ENCODE data around the gene GUSB.

Gene GUSB

DNA sequence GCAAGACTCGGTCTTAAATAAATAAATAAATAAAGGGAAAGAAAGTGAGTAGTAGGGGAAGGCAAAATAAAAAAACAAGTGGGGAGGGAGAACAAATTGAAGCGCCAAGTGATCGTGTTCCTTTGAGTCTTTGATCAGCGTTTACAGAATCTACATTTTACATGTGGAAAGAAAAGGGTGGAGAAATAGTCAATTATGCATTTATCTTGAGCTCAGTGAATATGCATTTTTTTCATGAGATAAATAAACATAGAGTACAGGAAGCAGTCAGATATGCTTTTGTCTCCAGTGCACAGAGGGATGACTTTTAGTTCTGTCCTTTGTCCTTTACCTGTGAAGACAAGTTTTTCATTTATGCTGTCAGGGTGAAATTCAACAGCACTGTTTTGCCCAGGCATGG, 6.1 kb upstream of the GUSB start:
- DNase-seq (ENCODE audit: insufficient read length) (no peak), FAIRE-seq (no peak)
- no peak for TF ChIP-seq POLR2AphosphoS5 (IDR thresholded peaks at IDR 0.05; ENCODE audit: low read depth, low read length)
- TF ChIP-seq POLR2A (IDR thresholded peaks at IDR 0.05; ENCODE audit: low read depth, low read length), result no peak
- no peak for TF ChIP-seq TAF1 (IDR thresholded peaks at IDR 0.05; ENCODE audit: borderline replicate concordance, low read depth, low read length)

DNA sequence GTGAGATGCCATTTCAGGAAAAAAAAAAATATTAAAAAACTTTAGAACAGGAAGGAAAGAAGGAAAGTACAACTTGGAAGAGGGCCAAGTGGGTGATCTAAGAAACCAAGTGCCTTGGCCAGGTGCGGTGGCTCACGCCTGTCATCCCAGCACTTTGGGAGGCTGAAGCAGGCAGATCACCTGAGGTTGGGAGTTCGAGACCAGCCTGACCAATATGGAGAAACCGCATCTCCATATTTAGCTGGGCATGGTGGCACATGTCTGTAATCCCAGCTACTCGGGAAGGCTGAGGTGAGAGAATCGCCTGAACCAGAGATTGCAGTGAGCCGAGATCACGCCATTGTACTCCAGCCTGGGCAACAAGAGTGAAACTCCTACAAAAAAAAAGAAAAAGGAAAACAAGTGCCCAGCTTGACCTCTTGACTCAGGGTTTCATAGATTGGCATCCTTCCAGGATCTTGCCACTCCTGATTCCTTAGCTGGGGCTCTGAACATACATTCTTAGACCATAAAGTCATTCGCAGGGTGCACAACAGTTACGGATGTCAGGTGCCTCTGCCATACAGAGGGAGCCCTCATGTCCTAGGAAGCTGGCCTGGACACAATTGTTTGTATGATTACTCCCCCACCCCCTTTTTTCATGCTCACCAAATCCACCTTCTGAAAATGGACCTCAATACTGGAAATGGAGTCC, 2.1 kb upstream of the GUSB start:
- FAIRE-seq, result no peak
- no peak for DNase-seq (ENCODE audit: insufficient read length)
- TF ChIP-seq POLR2AphosphoS5 (IDR thresholded peaks at IDR 0.05; ENCODE audit: low read depth, low read length), result no peak
- no peak for TF ChIP-seq POLR2A (IDR thresholded peaks at IDR 0.05; ENCODE audit: low read depth, low read length)
- TF ChIP-seq TAF1 (IDR thresholded peaks at IDR 0.05; ENCODE audit: borderline replicate concordance, low read depth, low read length), result no peak

DNA sequence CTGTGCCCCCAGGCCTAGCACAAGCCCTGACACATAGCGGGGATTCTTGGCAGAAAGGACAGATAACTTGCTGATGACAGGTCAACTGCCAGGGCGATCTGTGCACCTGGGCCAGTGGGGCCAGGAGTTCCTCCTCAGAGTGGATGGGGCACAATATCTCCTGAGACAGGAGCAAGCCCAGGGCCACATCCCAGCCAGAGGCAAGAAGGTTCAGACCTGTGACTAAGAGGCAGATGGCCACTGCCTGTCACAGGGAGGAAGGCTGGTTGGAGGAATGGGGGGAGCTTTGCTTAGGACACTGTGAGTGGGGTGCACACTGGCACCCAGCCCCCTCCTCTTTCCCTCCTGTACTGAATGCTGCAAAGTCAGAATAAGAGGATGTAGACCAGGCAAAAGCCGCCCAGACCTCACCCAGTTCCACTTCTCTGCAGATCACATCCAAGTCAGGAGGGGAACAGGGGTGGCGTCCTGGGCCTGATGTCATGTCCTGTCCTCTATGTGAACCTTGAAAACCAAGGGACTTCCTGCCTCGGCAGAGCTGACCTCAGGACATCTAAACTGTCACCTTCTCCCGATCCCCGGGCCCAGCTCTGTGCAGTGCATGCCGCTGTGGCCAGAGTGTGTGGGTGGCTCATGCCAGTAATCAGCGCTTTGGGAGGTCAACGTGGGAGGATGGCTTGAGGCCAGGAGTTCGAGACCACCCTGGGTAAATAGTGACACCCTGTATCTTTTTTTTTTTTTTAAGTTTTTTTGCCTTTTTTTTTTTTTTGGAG, 1.3 kb downstream of the GUSB start:
- FAIRE-seq, result peak; percentile 87
- peak; percentile 84 for TF ChIP-seq POLR2A (IDR thresholded peaks at IDR 0.05; ENCODE audit: low read depth, low read length)
- TF ChIP-seq POLR2AphosphoS5 (IDR thresholded peaks at IDR 0.05; ENCODE audit: low read depth, low read length), result peak; percentile 81; the same call in 1 of the 2 replicates
- no peak; the same call in 1 of the 2 replicates for TF ChIP-seq TAF1 (IDR thresholded peaks at IDR 0.05; ENCODE audit: borderline replicate concordance, low read depth, low read length)
- DNase-seq (ENCODE audit: insufficient read length), result peak; percentile 59

DNA sequence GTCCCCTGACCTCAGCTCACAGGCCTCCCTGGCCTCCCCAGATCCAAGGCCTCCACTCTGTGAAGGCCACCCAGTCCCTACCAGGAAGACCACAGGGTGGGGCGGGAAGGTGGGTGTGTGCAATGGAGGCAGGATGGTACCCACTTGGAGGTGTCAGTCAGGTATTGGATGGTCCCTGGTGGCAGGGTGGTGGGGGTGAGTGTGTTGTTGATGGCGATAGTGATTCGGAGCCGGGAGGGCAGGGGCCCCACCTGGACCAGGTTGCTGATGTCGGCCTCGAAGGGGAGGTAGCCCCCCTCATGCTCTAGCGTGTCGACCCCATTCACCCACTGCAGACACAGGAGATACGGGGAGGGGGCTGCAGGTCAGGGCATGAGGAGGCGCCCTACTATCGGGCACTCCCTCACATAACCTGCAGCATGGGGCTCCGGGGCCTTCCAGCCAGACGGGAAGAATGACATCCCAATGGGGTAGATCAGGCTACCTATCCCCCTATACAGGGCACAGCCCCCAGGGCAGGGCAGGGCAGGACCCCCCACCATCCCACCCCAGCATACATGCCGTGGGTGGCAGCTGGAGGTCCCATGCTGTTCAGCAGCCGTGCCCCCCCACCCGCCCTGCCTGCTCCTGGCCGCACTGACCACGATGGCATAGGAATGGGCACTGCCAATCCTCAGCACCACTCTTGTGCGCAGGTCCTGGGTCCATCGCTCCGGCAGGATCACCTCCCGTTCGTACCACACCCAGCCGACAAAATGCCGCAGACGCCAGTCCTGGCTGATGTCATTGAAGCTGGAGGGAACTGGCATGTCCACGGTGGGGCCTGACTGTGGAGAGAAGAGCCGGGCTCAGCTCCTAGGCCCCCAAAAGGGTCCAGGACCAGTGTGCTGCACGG, 2.2 kb downstream of the GUSB start:
- TF ChIP-seq POLR2A (IDR thresholded peaks at IDR 0.05; ENCODE audit: low read depth, low read length) (no peak), POLR2AphosphoS5 (IDR thresholded peaks at IDR 0.05; ENCODE audit: low read depth, low read length) (no peak), TAF1 (IDR thresholded peaks at IDR 0.05; ENCODE audit: borderline replicate concordance, low read depth, low read length) (no peak)
- FAIRE-seq, result no peak
- DNase-seq (ENCODE audit: insufficient read length), result no peak

DNA sequence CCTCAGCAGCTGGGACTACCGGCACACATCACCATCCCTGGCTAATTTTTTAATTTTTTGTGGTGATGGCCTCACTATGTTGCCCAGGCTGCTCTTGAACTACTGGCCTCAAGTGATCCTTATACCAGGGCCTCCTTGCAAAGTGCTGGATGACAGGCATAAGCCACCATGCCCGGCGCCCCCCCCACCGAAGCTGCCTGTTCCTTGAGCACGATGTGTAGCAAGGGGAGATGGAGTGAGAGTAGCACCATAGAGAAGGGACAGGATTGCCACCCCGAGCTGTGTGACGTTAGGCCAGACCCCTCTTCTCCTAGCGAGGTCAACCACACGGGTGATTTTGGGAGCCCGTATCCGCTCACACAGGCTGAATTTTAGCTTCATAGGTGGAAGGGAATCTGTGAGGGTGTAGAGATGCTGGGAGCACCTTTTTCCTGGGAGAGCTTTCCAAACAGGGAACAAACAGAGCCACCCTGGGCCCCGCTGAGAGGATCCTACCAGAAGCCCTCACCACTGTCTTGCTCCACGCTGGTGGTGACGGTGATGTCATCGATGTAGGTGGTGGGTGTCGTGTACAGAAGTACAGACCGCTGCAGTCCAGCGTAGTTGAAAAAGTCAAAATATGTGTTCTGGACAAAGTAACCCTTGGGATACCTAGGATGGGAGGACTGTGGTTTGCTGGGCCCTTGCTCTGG, 3.0 kb downstream of the GUSB start:
- DNase-seq (ENCODE audit: insufficient read length), result no peak
- FAIRE-seq, result no peak
- TF ChIP-seq TAF1 (IDR thresholded peaks at IDR 0.05; ENCODE audit: borderline replicate concordance, low read depth, low read length) (no peak), POLR2AphosphoS5 (IDR thresholded peaks at IDR 0.05; ENCODE audit: low read depth, low read length) (no peak), POLR2A (IDR thresholded peaks at IDR 0.05; ENCODE audit: low read depth, low read length) (no peak; the same call in 1 of the 2 replicates)

DNA sequence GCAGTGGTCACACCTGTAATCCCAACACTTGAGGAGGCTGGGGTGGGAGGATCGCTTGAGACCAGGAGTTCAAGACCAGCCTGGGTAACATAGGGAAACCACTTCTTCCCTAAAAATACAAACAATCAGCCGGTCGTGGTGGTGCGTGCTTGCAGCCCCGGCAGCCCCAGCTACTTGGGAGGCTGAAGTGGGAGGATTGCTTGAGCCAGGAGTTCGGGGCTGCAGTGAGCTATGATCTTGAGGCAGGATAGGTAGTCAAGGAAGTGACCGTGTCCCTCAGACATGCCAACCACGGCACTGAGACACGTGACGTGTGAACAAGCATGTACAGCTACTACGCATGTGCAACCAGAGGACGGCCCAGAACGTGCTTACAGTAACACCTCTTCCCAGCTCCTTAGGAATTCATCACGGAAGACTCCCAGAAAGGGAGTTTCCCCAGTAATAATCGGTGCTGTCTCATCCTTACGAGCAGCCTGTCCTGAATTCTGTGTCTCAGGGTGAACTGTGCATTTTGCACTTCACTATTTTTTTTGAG, 5.3 kb downstream of the GUSB start:
- TF ChIP-seq TAF1 (IDR thresholded peaks at IDR 0.05; ENCODE audit: borderline replicate concordance, low read depth, low read length) (no peak), POLR2AphosphoS5 (IDR thresholded peaks at IDR 0.05; ENCODE audit: low read depth, low read length) (peak; percentile 64; the same call in 1 of the 2 replicates), POLR2A (IDR thresholded peaks at IDR 0.05; ENCODE audit: low read depth, low read length) (peak; percentile 34)
- no peak for DNase-seq (ENCODE audit: insufficient read length)
- FAIRE-seq, result no peak

DNA sequence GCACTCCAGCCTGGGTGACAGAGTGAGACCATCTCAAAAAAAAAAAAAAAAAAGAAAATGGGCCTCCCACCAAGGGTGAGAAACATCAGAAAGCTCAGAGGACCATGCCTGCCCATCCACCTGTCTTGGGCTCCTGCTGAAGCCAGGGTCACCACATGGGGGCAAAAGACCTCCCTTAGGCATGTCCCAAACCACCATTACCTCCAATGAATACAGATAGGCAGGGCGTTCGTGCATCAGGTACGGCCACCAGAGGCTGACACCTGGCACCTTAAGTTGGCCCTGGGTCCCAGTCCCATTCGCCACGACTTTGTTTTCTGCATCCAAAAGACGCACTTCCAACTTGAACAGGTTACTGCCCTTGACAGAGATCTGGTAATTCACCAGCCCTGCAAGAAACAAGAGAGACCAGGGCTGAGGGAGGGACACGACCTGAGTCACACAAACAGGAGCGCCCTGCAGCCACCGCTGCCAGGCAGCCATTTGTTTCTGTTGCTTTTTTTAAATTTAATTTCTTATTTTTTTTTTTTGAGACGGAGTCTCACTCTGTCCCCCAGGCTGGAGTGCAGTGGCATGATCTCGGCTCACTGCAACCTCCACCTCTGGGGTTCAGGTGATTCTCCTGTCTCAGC, 6.1 kb downstream of the GUSB start:
- TF ChIP-seq POLR2A (IDR thresholded peaks at IDR 0.05; ENCODE audit: low read depth, low read length) (0 out of 2 replicates have a peak, but pooled peaks have one; percentile 15), TAF1 (IDR thresholded peaks at IDR 0.05; ENCODE audit: borderline replicate concordance, low read depth, low read length) (no peak)
- FAIRE-seq, result no peak
- no peak for DNase-seq (ENCODE audit: insufficient read length)

DNA sequence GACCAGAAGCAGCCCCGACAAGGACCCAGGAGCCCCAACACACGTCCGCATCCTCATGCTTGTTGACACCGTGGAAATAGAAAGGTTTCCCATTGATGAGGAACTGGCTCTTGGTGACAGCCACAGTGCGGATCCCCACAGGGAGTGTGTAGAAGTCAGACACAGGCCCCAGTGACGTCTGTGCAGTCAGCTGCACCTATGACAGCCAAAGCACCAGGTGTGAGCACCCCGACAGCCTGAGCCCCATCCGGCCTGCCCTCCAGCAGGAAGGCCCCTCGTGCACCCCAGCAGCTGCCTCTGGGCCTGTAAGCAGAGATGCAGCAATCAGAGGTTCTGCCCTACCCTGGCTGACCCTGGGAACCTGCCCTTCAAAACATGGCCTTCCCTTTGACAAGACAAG, 7.1 kb downstream of the GUSB start:
- TF ChIP-seq POLR2AphosphoS5 (IDR thresholded peaks at IDR 0.05; ENCODE audit: low read depth, low read length), result no peak
- TF ChIP-seq POLR2A (IDR thresholded peaks at IDR 0.05; ENCODE audit: low read depth, low read length), result no peak
- TF ChIP-seq TAF1 (IDR thresholded peaks at IDR 0.05; ENCODE audit: borderline replicate concordance, low read depth, low read length), result no peak
- FAIRE-seq, result no peak
- DNase-seq (ENCODE audit: insufficient read length), result no peak

DNA sequence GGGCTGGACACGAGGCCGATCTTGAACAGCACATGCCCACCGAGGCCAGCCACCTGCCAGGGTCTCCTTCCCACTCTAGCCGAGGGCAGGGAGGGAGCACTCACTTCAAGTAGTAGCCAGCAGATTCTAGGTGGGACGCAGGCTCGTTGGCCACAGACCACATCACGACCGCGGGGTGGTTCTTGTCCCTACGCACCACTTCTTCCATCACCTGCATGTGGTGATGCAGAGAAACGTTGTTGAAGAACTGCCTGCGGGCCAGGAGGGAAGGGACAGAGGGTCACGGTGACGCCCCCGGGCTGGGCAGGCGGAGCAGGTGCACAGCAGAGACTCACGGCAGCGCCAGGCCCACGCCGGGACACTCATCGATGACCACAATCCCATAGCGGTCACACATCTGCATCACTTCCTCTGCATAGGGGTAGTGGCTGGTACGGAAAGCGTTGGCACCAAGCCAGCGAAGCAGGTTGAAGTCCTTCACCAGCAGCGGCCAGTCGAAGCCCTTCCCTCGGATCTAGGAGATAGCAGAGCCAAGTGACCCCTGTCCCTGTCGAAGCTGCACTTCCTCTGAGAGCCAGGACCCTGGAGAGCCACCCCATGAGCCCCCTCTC, 7.7 kb downstream of the GUSB start:
- TF ChIP-seq POLR2AphosphoS5 (IDR thresholded peaks at IDR 0.05; ENCODE audit: low read depth, low read length) (peak; percentile 21; the same call in 1 of the 2 replicates), TAF1 (IDR thresholded peaks at IDR 0.05; ENCODE audit: borderline replicate concordance, low read depth, low read length) (no peak)
- no peak for FAIRE-seq
- DNase-seq (ENCODE audit: insufficient read length), result no peak

DNA sequence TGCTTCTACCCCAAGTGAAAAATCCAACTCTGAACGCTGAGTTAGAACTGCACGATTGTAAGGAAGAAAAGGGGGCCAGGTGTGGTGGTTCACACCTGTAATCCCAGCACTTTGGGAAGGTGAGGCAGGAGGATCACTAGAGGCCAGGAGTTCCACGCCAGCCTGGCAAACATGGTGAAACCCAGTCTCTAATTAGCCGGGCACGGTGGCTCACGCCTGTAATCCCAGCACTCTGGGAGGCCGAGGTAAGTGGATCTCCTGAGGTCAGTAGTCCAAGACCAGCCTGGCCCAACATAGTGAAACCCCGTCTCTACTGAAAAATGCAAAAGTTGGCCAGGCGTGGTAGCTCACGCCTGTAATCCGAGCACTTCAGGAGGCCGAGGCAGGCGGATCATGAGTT, 9.0 kb downstream of the GUSB start:
- no peak for TF ChIP-seq POLR2AphosphoS5 (IDR thresholded peaks at IDR 0.05; ENCODE audit: low read depth, low read length)
- no peak for TF ChIP-seq TAF1 (IDR thresholded peaks at IDR 0.05; ENCODE audit: borderline replicate concordance, low read depth, low read length)
- TF ChIP-seq POLR2A (IDR thresholded peaks at IDR 0.05; ENCODE audit: low read depth, low read length), result no peak
- no peak for FAIRE-seq
- DNase-seq (ENCODE audit: insufficient read length), result no peak
